Peyer's patch (tissue), 4 donors: ENCODE measurements around the gene EIF5. TPM values are rescaled to one million over a fixed set of nuclear protein-coding genes. Genes with fewer than 3 reads are reported as not detected.

Experiments
- DNase-seq, 3 donors: peaks; one replicate each; pipeline ENCODE4 v3.0.0-alpha.2; 2017 to 2019
- H3K27ac ChIP-seq, 4 donors: fragments of 200-600 bp; sonication (generic); one replicate each; pipeline ENCODE4 v1.5.1; 2016 to 2019
- H3K27me3 ChIP-seq, 2 donors: fragments of 200-600 bp; sonication (generic); one replicate each; pipeline ENCODE4 v1.5.1; 2019
- H3K36me3 ChIP-seq, 3 donors: fragments of 200-600 bp; sonication (generic); one replicate each; pipeline ENCODE4 v1.5.1; 2016 to 2019
- H3K4me1 ChIP-seq, 4 donors: fragments of 200-600 bp; sonication (generic); one replicate each; pipeline ENCODE4 v1.5.1; 2016 to 2019
- H3K4me3 ChIP-seq, 4 donors: fragments of 200-600 bp; sonication (generic); 1 replicate in 3 of 4; 2 replicates in 1 of 4; pipeline ENCODE4 v1.5.1; 2016 to 2019; ENCODE audit warnings: mild to moderate bottlenecking in 1 of 4
- H3K9me3 ChIP-seq, 4 donors: fragments of 200-600 bp; sonication (generic); one replicate each; pipeline ENCODE4 v1.5.1; 2016 to 2019; ENCODE audit warnings: mild to moderate bottlenecking in 1 of 4
- CTCF ChIP-seq, 6 experiments: fragments of 450-650 bp in 4 of 6; fragments of 200-600 bp in 2 of 6; sonication (generic) in 1 of 6; IDR thresholded peaks; one replicate each; pipeline ENCODE4 v1.5.1; 2017 to 2019; ENCODE audit warnings: antibody characterized with exemption in 6 of 6, mild to moderate bottlenecking in 3 of 6, moderate library complexity in 1 of 6
- POLR2A ChIP-seq, 2 donors: fragments of 450-650 bp; IDR thresholded peaks; one replicate each; pipeline ENCODE4 v1.5.1; 2017; ENCODE audit warnings: antibody characterized with exemption in 2 of 2, mild to moderate bottlenecking in 2 of 2, moderate library complexity in 2 of 2
- total RNA-seq, 4 donors: library from RNA; depleted of rRNA; stranded (reverse); fragments of >200 nt; gene quantifications; one replicate each; pipeline ENCODE4 v1.1.0, GENCODE V29; 2016

EIF5 gene
- total RNA-seq, result 100 to 1,000 TPM; 176 to 226 (median 217) TPM

DNA sequence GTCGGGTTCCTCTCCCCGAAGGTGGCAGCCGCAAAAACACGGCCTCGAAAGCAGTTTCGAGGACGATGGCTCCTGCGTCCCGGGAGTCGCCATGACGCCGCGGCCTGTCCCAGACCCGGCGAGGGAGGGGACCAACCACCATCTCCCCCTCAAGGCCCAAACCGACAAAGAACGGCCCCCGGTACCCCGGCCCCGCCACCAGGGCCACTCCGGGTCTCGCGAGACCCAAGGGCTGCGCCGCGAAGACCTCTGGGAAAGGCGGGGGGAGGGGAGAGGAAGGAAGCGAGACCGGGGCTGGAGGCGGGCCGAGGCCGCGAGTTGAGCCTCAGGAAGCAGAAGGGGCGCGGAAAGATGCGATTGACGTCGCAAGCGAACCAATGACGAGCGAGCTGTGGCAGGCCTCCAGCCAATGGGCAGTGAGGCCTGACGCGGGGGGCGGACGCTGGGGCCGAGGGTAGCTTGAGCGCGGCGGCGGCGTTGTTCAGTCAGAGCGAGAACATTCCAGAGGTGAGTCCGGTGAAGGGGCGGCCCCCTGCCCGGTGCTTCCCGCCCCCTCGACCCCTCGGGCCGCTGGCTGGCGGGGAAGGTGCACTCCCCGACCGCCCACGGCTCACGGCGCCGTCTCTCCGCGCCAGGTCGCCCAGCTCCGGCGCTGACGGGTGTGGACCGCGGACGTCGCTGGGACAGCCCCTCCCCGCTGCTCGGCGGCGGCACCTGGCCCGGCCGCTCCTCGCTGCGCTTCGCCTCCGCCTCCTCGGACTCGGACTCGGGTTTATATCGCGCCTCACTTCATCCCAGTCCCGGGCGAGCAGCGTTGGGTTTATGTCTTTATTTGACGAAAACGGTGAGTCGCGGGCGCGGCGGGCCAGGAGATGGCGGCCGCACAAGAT lies at the start of gene EIF5:
Gene EIF5, plus strand, starts transcription at position 484 of the 890 bp plus-strand sequence. CDS start 1,624 bp downstream, outside the sequence.
- Histone ChIP-seq H3K4me3 (peak within 1 kb of the TSS; percentile 70 to 98 (median 98)), H3K27me3 (no peaks in the 10 kb centered on the region), H3K4me1 (peaks cover 0 to 28% (median 11%) of the 10 kb centered on the region in 4 donors), H3K27ac (peak within 1 kb of the TSS; percentile 96 to 100 (median 100)), H3K36me3 (peaks cover 0 to 39% (median 3%) of the 10 kb centered on the region in 3 donors), H3K9me3 (no peaks in the 10 kb centered on the region)
- peak; percentile 99 for TF ChIP-seq POLR2A (IDR thresholded peaks at IDR 0.05)
- peak; percentile 13 to 79 (median 58) for TF ChIP-seq CTCF (IDR thresholded peaks at IDR 0.05)
- peak; percentile 98 to 99 (median 99) for DNase-seq

GRCh38 chr14:103284574-103285467 lies 49.2 kb upstream of the EIF5 start:
- Histone ChIP-seq H3K4me1 (peaks cover 0 to 2% (median 0%) of the 10 kb centered on the region in 4 donors), H3K27me3 (no peaks in the 10 kb centered on the region), H3K4me3 (no peak overlapping the region), H3K27ac (peak overlapping the region in 1 of 4 donors; percentile 9), H3K9me3 (no peaks in the 10 kb centered on the region), H3K36me3 (no peaks in the 10 kb centered on the region)
- DNase-seq, result no peak
- no peak for TF ChIP-seq CTCF (IDR thresholded peaks at IDR 0.05)
- no peak for TF ChIP-seq POLR2A (IDR thresholded peaks at IDR 0.05)

DNA sequence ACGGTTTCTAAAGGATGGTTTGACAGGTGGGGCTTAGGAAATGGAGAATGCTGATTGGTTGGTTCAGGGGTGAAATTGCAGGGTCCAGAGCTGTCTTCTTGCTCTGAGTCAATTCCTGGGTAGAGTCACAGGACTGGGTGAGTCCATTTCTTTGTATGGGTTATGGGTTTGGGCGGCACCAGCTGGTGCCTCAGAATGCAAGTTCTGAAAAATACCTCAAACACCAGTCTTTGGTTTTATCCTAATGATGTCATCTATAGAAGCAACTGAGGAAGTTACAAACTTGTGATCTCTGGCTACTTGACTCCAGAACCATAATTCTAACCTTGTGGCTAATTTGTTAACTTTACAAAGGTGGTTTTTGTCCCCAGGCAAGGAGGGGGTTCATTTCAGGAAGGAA lies 47.6 kb upstream of the EIF5 start:
- Histone ChIP-seq H3K27ac (no peak overlapping the region), H3K4me1 (no peaks in the 10 kb centered on the region), H3K27me3 (no peaks in the 10 kb centered on the region), H3K4me3 (no peak overlapping the region), H3K9me3 (no peaks in the 10 kb centered on the region), H3K36me3 (no peaks in the 10 kb centered on the region)
- TF ChIP-seq CTCF (IDR thresholded peaks at IDR 0.05), result no peak
- DNase-seq, result no peak

DNA sequence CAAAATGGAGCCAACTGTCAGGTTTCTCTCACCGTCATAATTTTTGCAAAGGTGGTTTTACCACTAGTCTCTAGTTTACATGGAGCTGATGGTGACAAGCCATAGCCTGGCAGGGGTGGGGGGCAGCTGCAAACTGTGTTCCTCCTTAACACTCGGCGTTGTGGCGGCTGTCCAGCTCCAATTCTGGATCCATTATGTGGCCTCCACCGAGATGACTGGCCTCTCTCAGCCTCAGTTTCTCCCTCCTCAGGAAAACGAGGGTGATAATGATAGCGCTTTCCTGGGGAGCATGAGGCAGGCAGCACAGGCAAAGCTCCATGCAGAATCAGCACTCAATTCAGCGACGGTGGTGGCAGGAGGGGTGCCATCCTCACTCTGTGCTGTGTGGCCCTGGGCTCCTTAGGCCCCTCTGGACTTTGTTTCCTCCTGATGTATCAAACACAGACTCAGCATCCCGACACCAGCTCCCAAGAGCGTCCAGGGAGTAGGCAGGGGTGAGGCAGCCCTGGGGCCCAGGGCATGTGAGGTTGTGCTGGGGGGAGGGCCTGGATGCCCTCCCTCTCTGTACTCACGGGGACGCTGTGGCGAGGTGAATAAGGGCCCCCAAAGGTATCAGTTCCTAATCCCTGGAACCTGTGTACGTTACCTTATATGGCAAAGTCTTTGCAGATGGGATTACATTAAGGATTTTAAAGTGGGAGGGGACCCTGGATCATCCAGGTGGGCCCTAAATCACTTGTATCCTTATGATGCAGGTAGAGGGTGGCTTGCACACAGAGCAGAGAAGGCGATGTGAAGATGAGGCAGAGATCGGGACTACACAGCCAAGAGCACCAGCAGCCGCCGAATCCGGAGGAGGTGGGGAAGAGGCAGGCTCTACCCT lies 46.8 kb upstream of the EIF5 start:
- no peaks in the 10 kb centered on the region for H3K27me3 ChIP-seq
- no peaks in the 10 kb centered on the region for H3K9me3 ChIP-seq
- no peak overlapping the region for H3K27ac ChIP-seq
- no peaks in the 10 kb centered on the region for H3K4me1 ChIP-seq
- TF ChIP-seq POLR2A (IDR thresholded peaks at IDR 0.05) (no peak), CTCF (IDR thresholded peaks at IDR 0.05) (no peak)
- DNase-seq, result peak in 1 of 3 donors; percentile 19
- H3K36me3 ChIP-seq, result no peaks in the 10 kb centered on the region
- H3K4me3 ChIP-seq, result no peak overlapping the region
